Natural killer cell (primary cell): ENCODE measurements around the gene SEMA4G. TPM values are rescaled to one million over a fixed set of nuclear protein-coding genes. Genes with fewer than 3 reads are reported as not detected.

Experiments used
- ATAC-seq, 3 donors: fragments of 150-1000 bp in 2 of 3; fragments of 200-7000 bp in 1 of 3; cut with Tn5 transposase; 1 replicate in 1 of 3; 2 replicates in 2 of 3; pipeline ENCODE4 v1.10.0; 2021; ENCODE audit warnings: mild to moderate bottlenecking in 2 of 3, moderate library complexity in 2 of 3
- DNase-seq, 2 donors: peaks; one replicate each; pipeline versions ENCODE4 v3.0.0 to v3.0.0-alpha.2; 2013 to 2021; ENCODE audit warnings: mixed read lengths in 1 of 2
- H3K27ac ChIP-seq: one replicate; pipeline ENCODE4 v1.5.1; 2013; ENCODE audit warnings: mild to moderate bottlenecking, low read length
- H3K27me3 ChIP-seq: one replicate; pipeline ENCODE4 v1.6.1; 2013; ENCODE audit warnings: low read length; ENCODE audit not compliant: control insufficient read depth, insufficient read depth
- H3K36me3 ChIP-seq: one replicate; pipeline ENCODE4 v1.6.1; 2013; ENCODE audit warnings: low read length; ENCODE audit not compliant: control insufficient read depth, insufficient read depth
- H3K4me1 ChIP-seq: one replicate; pipeline ENCODE4 v1.6.1; 2013; ENCODE audit warnings: low read length; ENCODE audit not compliant: control insufficient read depth, insufficient read depth
- H3K4me3 ChIP-seq: one replicate; pipeline ENCODE4 v1.5.1; 2013; ENCODE audit warnings: low read length
- H3K9me3 ChIP-seq: one replicate; pipeline ENCODE4 v1.6.1; 2013; ENCODE audit warnings: low read length; ENCODE audit not compliant: control insufficient read depth, insufficient read depth
- H3K27ac Mint-ChIP-seq, 2 donors: one replicate each; pipeline ENCODE4 v1.8.0; 2022; ENCODE audit warnings: mild to moderate bottlenecking in 2 of 2, mixed read lengths in 2 of 2, moderate library complexity in 1 of 2
- H3K27me3 Mint-ChIP-seq, 2 donors: one replicate each; pipeline ENCODE4 v1.8.0; 2022; ENCODE audit warnings: low read depth in 2 of 2, mixed read lengths in 2 of 2
- H3K36me3 Mint-ChIP-seq: one replicate; pipeline ENCODE4 v1.8.0; 2022; ENCODE audit warnings: mixed read lengths
- H3K4me1 Mint-ChIP-seq, 2 donors: one replicate each; pipeline ENCODE4 v1.8.0; 2022; ENCODE audit warnings: mixed read lengths in 2 of 2
- H3K4me3 Mint-ChIP-seq: one replicate; pipeline ENCODE4 v1.8.0; 2022; ENCODE audit warnings: mild to moderate bottlenecking, moderate library complexity, mixed read lengths
- H3K9me3 Mint-ChIP-seq, 2 donors: one replicate each; pipeline ENCODE4 v1.8.0; 2022; ENCODE audit warnings: mixed read lengths in 2 of 2
- CTCF ChIP-seq: fragments of 200-600 bp; IDR thresholded peaks from one replicate; pipeline ENCODE4 v1.8.0; 2022; ENCODE audit warnings: antibody characterized with exemption
- WGBS: methylation state at CpG from one replicate; pipeline ENCODE4 v1.1.7; 2013; ENCODE audit warnings: missing lambda C conversion rate; ENCODE audit not compliant: insufficient coverage; 5-methylcytosine and 5-hydroxymethylcytosine counted together
- intact Hi-C: fragments of 100-400 bp; cut with micrococcal nuclease; formaldehyde crosslinking; loops from one replicate; pipeline ENCODE4 v1.14.2; 2022
- total RNA-seq, 4 donors: library from RNA; stranded (reverse); fragments of 120-200 nt in 1 of 4; gene quantifications; one replicate each; pipeline versions ENCODE4 v1.2.3 to v1.2.4, GENCODE V29; 2013 to 2022

Gene SEMA4G
- total RNA-seq, 3 donors from 2014 or later (not counting 1 experiment from before 2014, with no cell fraction given), result 0.53 to 1.7 TPM; not detected in 1

- H3K27ac Mint-ChIP-seq, result no peak overlapping the region
- Histone ChIP-seq H3K27me3 (no peaks in the 10 kb centered on the region), H3K9me3 (no peaks in the 10 kb centered on the region), H3K27ac (no peak overlapping the region), H3K4me1 (peaks cover 14% of the 10 kb centered on the region), H3K4me3 (no peak overlapping the region), H3K36me3 (peaks cover 33% of the 10 kb centered on the region)
- H3K4me1 Mint-ChIP-seq, result peaks cover 9 to 27% of the 10 kb centered on the region in 2 donors
- intact Hi-C loops, result no loop called here
- no peaks in the 10 kb centered on the region for H3K27me3 Mint-ChIP-seq
- DNase-seq (no peak), ATAC-seq (no peak)
- H3K4me3 Mint-ChIP-seq, result no peak overlapping the region
- peaks cover 15% of the 10 kb centered on the region for H3K36me3 Mint-ChIP-seq
- no peaks in the 10 kb centered on the region for H3K9me3 Mint-ChIP-seq
- WGBS, result 87% methylated on average over 5 of the region's 5 CpGs
- TF ChIP-seq CTCF, result no peak
These were observed 3.5 kb upstream of the SEMA4G start for GRCh38 chr10:100965820-100966219.

- H3K4me1 Mint-ChIP-seq, result peaks cover 9 to 27% of the 10 kb centered on the region in 2 donors
- H3K9me3 Mint-ChIP-seq, result no peaks in the 10 kb centered on the region
These were observed 2.4 kb upstream of the SEMA4G start for GRCh38 chr10:100966887-100967286.

GRCh38 chr10:100967332-100967731 lies 2.0 kb upstream of the SEMA4G start:
- no peak for ATAC-seq
- 97% methylated on average over 2 of the region's 2 CpGs for WGBS

More at GRCh38 chr10:100966887-100967286, 2.4 kb upstream of the SEMA4G start:
- H3K36me3 Mint-ChIP-seq, result peaks cover 13% of the 10 kb centered on the region
- H3K27ac ChIP-seq, result no peak overlapping the region
- WGBS, result 100% methylated on average over 1 of the region's 2 CpGs
- peaks cover 28% of the 10 kb centered on the region for H3K36me3 ChIP-seq
- H3K27ac Mint-ChIP-seq, result no peak overlapping the region
- no peak for DNase-seq
- H3K27me3 ChIP-seq, result no peaks in the 10 kb centered on the region
- ATAC-seq, result no peak
- H3K9me3 ChIP-seq, result no peaks in the 10 kb centered on the region
- no peak for TF ChIP-seq CTCF
- H3K27me3 Mint-ChIP-seq, result no peaks in the 10 kb centered on the region
- H3K4me3 Mint-ChIP-seq, result no peak overlapping the region
- intact Hi-C loops, result no loop called here
- peaks cover 14% of the 10 kb centered on the region for H3K4me1 ChIP-seq
- H3K4me3 ChIP-seq, result no peak overlapping the region

More at GRCh38 chr10:100967332-100967731, 2.0 kb upstream of the SEMA4G start:
- Histone ChIP-seq H3K27me3 (no peaks in the 10 kb centered on the region), H3K36me3 (peaks cover 23% of the 10 kb centered on the region), H3K9me3 (no peaks in the 10 kb centered on the region), H3K4me1 (peaks cover 14% of the 10 kb centered on the region), H3K27ac (no peak overlapping the region), H3K4me3 (no peak overlapping the region)
- no peak overlapping the region for H3K4me3 Mint-ChIP-seq
- TF ChIP-seq CTCF, result no peak
- peaks cover 8% of the 10 kb centered on the region for H3K36me3 Mint-ChIP-seq
- peaks cover 9 to 27% of the 10 kb centered on the region in 2 donors for H3K4me1 Mint-ChIP-seq
- no peak overlapping the region for H3K27ac Mint-ChIP-seq
- intact Hi-C loops, result no loop called here
- no peaks in the 10 kb centered on the region for H3K9me3 Mint-ChIP-seq
- no peak for DNase-seq
- no peaks in the 10 kb centered on the region for H3K27me3 Mint-ChIP-seq
